Skin epidermis (tissue), 12 donors: ENCODE data around the gene GAMT.

Experiments
- H3K27ac ChIP-seq, 21 experiments: fragments of 200-600 bp; sonication (generic) in 11 of 21; one replicate each; pipeline ENCODE4 v1.5.0; 2020; ENCODE audit warnings: mild to moderate bottlenecking in 3 of 21, inconsistent platforms in 2 of 21, moderate library complexity in 2 of 21
- H3K4me3 ChIP-seq, 7 experiments: fragments of 200-600 bp; sonication (generic) in 2 of 7; one replicate each; pipeline ENCODE4 v1.5.0; 2020; ENCODE audit warnings: inconsistent platforms in 2 of 7, mild to moderate bottlenecking in 2 of 7, moderate library complexity in 1 of 7

The GAMT gene

DNA sequence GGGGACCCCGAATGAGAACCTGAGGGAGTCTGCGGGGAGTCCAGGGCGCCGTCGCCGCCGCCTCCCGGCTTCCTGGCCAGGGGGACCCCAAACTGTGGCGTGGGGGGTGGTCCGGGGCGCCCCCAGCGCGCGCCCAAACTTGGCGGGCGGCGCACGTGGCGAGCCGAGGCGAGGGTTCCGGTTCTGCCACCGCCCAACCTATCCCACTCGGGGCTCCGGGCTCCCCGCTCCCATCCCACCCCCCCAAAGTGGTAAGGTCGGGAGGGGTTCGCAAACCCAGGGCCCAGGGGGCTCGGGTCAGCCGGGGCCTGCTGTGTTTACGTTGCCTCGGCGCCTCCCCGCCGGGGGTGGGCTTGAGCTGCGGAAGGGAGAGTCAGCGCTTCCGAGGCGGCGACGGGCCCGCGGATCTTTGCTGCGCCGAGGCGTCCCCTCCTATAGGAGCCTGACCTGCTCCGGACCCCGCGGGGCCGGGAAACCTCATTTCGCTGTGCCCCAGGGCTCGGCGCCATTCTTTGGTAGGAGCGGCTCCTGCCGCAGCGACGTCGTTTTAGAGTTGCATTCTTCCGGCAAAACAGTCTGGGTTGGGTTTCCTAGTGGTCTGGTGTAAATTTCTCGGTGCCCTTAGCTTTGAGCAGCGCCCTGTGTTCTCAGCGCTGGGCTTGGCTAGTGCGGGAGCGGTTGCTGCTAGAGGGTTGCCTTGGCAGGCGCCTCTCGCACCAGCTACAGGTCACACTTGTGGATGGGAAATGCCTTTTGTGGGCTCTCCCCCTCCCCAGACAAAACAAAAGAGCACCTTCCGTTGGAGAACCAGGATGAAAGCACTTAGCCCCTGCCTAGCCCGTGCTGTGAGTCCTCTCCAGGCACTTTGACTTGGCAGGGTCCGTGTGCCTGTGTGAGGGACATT, 7.2 kb upstream of the GAMT start:
- Histone ChIP-seq H3K4me3 (peak overlapping the region; percentile 75 to 99 (median 97)), H3K27ac (peak overlapping the region; percentile 83 to 100 (median 98))

DNA sequence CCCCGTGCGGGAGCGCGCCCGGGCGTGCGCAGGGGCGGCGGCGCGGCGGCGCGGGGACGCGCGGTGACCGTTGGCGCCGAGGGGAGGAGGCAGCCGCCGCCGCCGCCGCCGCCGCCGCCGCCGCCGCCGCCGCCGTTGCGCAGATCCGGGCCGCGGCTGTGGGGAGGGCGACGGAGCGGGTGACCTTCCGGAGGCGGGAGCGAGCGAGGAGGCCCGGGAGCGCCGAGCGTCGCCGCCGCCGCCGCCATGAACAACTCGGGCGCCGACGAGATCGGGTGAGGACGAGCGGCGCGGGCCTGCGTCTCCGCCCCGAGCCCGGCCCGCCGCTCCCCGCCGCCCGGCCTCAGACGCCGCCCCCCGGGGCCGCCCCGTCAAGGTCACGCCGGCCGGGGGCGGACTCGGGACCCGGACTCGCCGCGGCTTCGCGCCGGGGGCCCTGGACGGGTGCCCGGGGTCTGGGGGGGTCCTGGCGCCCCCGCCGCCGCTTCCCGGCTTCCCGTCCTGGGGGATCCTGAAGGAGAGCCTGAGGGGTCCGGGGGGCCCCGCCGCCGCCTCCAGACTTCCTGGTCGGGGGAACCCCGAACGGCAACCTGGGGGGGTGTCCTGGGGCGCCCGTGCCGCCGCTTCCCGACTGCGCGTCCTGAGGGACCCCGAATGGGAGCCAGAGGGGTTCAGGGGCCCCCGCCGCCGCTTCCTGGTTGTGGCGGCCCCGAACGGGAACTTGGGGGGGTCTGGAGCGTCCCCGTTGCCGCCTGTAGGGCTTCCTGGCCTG, 6.4 kb upstream of the GAMT start, which contains the start of gene DAZAP1:
TSS of gene DAZAP1 (plus strand) at position 59 of the 772 bp plus-strand sequence. CDS start at position 247, 188 bp downstream.
- H3K4me3 ChIP-seq = peak within 1 kb of the TSS; percentile 75 to 99 (median 97)

DNA sequence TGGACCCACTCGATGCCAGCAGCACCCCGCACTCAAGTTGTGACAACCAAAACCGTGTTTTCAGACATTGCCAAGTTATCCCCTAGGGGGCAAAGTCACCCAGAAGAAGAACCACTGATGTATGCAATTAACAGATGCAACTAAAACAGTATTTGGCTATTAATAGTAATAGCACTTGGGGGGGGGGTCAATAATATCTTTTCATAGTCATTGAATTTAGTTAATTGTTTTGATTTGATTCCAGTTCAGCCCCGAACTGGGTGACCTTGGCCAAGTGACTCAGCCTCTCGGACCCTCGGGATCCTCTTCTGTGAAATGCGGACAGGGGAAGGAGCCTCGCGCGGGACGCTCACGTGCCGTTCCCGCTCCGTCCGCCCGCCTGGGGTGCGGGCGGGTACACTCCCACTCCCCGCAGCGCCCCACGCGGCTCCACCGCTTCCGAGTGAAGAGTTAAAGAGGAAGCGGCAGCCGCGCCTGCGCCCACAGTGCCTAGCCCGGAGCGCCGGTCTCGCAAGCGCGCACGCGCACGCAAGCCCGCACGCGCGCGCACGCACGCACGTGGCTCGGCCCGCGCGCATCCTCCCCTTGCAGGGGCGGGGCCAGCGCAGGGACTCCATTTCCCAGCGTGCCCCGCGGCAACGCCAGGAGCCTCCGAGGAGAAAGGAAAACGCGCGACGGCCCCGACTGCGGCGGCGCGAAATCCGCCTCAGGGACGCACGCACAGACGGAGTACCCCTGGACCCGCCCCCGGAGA, 5.6 kb upstream of the GAMT start:
- peak overlapping the region in 20 of 21 experiments; percentile 53 to 99 (median 76) for H3K27ac ChIP-seq
- H3K4me3 ChIP-seq = peak overlapping the region; percentile 27 to 97 (median 40)

More for the DNA sequence above, 6.4 kb upstream of the GAMT start, which contains the start of gene DAZAP1:
- peak within 1 kb of the TSS; percentile 83 to 100 (median 98) for H3K27ac ChIP-seq

DNA sequence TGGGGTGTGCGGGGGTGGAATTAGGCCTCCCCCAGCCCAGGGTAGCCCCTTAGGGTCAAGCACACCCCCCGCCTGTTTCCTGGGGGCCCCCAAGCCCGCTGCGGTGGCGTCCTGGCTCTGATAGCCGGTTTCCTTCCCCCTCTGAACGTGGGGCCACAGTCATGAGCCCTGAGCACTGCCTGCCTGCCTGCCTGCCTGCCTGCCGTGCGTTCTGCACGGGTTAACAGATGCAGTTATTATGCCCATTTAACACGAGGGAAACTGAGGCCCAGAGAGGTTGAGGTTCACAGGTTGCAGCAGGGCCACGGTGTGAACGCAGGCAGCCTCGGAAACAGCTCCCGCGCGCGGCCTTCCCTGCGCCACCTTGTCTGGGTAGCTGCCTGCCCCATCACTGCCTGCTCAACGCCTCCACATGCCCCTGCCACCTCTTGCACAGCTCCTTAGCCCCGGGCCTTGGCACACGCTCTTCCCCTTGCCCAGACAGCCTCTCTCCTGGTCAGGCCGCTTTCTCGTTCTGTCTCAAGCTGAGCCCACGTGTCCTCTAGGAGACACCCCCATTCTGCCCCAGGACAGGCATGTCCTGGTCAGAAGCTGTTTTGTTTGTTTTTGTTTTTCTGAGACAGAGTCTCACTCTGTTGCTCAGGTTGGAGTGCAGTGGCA, 1.2 kb upstream of the GAMT start:
- Histone ChIP-seq H3K27ac (peak overlapping the region in 3 of 21 experiments; percentile 20 to 29 (median 21)), H3K4me3 (no peak overlapping the region)

DNA sequence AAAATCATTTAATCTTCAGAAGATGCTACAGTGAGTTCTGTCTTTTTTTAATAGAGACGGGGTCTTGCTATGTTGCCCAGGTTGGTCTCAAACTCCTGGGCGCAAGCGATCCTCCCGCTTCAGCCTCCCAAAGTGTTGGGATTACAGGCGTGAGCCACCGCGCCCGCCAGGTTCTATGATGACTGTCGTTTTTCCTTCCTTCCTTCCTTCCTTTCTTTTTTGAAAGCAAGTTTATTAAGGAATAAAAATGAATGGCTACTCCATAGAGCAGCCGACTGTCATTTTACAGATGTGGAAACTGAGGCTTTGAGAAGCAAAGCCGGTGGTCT, 511 bp upstream of the GAMT start:
- peak overlapping the region in 6 of 21 experiments; percentile 12 to 80 (median 30) for H3K27ac ChIP-seq
- peak overlapping the region; percentile 37 to 62 (median 49) for H3K4me3 ChIP-seq

DNA sequence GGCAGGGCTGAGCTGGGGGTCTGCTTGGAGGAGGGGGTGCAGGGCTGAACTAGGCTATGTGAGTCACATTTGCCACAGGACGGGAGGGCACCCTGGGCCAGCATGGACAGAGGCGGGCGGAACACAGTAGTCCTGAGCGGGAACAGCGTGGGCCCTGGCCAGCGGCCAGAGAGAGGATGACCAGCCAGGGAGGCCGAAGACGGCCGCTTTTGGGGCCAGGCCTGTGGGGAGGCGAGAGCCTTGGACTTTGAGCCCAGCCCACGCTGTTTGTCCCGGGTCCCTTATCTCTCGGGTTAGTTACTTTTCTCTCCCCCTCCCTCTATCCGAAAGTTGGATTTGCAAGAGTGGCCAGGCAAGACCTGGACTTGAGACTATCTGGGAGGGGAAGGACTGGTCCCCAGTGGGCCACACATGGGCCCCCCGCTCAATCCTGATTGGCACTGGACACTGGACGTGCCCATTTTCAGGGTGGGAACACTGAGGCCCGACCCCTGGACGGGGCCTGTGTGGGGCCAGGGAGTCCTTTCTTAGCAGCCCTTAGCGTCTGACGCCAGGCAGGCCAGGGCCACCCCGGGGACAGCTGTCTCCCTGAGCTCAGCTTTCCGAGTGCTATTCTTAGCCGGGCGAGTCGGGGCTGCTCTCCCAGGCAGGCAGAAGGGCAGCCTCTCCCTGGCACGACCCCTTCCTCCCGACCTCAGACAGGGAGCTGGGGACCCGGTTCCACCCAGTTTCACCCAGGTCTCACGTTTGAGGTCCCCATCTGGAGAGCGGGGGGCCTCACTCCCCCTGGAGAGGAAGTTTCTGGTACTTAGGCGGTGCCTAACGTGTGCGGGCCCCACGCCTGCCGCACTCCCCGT, 833 bp downstream of the GAMT start:
- H3K4me3 ChIP-seq = peak overlapping the region; percentile 37 to 62 (median 49)
- peak overlapping the region in 11 of 21 experiments; percentile 12 to 82 (median 28) for H3K27ac ChIP-seq

DNA sequence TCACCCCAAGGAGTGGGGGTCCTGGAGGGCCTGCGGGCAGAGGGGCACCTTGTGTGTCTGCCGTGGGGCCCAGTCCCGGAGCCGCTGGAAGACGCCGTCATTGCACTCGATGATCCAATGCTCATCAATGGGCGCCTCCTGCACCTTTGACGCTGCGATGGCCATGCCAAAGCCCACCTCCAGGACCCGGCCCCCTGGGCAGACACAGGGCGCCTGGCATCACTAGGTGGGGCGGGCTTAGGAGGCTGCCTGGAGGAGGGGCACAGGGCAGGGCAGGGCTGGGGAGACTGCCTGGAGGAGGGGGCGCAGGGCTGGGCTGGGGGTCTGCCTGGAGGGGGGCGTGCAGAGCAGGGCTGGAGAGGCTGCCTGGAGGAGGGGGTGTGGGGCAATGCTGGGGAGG, 1.6 kb downstream of the GAMT start:
- Histone ChIP-seq H3K27ac (no peak overlapping the region), H3K4me3 (no peak overlapping the region)

DNA sequence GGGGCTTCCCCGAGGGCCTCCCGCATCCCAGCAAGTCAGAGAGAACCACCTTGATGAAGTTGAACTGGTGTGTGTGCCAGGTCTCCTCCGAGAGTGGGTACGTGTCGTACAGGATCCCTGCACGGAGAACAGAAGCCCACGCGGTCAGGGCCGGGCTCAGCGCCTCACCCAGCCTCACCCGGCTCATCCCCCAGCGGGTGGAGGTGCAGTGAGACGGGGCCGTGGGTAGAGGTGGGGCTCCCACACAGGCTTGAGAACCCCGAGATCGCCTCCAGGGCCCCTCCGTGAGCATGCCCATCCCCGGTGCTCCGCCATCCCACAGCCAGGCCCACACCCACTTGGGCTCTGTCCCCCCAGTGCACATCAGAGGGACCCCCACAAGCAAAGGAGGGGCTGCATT, 2.3 kb downstream of the GAMT start:
- H3K4me3 ChIP-seq = no peak overlapping the region
- no peak overlapping the region for H3K27ac ChIP-seq

DNA sequence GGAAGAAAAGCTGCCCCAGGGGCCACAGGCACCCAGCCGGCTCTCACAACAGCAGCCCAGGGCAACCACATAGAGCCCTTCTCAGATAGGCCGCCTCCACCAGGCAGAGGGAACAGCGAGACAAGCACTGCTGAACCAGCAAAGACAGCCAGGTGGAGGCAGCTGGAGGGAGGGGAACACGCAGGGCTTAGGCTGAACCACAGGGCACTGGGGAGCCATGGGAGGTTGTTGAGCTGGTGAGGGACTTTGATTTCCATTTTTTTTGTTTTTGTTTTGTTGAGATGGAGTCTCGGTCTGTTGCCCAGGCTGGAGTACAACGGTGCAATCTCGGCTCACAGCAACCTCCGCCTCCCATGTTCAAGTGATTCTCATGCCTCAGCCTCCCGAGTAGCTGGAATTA, 3.5 kb downstream of the GAMT start:
- H3K27ac ChIP-seq = no peak overlapping the region

DNA sequence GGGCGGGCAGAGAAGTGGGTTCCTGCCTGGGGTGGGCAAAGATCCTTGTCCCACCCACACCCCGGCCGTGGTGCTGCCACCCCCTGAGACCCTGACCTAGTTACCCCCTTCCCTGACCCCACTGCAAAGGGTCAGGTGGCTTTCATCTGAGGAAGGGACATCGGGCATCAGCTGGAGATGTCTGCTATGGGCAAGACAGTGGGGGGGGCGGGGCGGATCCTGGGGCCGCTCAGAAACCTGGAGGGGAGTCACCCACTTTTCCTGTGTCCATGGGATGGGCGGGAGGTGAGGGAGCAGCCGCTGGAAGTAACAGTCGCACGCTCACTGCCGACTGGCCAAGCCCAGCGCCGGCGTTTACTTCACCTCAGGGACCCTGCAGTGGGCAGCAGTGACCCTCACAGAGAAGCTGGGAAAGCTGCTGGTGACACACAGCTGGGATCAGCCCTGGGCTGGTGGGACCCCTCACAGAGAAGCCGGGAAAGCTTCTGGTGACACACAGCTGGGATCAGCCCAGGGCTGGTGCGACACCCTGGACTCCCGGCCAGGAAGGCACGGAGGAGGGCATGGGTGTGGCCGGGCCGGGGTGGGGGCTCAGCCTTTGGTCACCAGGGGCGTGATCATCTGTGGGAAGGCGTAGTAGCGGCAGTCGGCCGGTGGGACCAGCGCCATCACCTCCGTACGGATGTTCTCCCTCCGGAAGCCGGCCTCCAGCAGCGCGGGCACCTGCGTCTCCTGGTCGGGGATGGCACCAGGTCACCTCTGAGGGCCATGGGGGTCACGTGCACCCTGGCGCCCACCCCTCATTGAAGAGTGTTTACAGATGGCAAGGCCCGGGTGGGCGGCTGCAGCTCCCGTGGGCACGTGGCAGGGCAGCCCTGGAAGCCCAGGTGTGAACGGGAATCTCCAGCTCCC, 4.3 kb downstream of the GAMT start:
- Histone ChIP-seq H3K4me3 (no peak overlapping the region), H3K27ac (no peak overlapping the region)

More for the DNA sequence above, 3.5 kb downstream of the GAMT start:
- no peak overlapping the region for H3K4me3 ChIP-seq

DNA sequence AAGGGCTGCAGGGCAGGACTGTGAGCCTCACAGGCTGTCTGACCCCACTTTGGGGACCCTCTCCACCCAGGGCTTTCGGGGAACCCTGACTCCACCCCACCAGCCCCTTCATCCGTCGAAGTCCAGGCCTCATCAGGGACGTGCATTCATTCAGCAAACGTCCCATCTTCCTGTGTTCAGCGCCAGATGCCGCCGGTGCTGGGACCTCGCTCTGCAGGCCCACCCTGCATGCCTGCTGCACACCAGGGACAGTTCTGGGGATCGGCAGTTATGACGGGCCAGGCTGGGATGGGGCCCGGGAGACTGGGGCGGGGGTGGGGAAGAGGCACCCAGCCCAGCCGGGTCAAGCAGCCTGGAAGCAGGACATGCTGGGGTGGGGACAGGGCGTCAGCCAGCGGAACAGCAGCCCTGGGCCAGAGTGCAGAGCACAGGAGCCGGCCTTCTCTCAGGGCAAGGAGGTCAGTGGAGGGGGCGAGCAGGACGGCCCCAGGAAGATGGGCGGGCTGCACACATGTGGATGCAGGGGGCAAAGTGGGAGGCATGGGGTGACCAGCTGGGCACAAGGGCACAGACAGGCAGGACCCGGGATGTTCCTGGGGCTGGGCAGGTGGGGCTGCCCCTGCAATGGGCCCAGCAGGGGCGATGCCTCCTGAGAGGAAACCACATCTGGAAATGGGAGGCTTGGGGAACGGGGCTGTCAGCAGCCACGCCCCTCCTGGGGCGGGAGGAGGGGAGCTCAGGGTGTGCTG, 5.1 kb downstream of the GAMT start:
- H3K27ac ChIP-seq = no peak overlapping the region
- no peak overlapping the region for H3K4me3 ChIP-seq

DNA sequence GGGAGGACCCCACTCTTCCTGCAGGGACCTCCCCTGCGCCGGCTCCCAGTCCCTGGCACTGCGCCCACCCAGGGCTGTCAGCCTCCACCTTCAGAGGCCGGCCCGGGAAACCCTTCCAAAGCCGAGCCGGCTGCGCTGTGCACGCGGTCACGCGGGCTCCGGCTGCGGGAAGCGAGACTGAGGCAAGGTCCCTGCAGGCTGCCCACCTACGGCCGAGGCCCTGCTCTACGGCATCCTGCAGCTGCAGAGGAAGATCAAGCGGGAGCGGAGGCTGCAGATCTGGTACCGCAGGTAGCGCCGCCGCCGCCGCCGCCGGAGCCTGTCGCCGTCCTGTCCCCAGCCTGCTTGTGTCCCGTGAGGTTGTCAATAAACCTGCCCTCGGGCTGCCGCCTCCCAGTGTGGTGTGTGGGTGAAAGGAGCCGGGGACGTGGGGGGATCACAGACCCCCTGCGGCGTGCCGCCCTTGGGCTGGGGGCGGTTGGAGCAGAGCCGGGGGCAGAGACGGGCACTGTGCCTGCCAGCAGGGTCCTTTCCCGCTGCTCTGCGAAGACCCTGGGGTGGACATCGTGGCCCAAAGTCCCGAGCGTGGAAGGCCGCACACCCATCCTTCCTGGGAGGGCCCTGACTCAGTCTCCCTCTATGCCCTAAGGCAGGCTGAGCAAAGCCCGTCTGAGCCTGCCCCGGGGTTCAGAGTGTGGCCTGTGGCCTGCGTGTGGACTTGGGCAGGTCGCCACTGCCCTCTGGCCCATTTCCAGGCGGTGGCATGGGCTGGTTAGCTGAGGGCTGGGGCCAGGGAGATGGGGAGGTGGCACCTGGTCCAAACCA, 5.9 kb downstream of the GAMT start:
- H3K4me3 ChIP-seq = no peak overlapping the region
- no peak overlapping the region for H3K27ac ChIP-seq

DNA sequence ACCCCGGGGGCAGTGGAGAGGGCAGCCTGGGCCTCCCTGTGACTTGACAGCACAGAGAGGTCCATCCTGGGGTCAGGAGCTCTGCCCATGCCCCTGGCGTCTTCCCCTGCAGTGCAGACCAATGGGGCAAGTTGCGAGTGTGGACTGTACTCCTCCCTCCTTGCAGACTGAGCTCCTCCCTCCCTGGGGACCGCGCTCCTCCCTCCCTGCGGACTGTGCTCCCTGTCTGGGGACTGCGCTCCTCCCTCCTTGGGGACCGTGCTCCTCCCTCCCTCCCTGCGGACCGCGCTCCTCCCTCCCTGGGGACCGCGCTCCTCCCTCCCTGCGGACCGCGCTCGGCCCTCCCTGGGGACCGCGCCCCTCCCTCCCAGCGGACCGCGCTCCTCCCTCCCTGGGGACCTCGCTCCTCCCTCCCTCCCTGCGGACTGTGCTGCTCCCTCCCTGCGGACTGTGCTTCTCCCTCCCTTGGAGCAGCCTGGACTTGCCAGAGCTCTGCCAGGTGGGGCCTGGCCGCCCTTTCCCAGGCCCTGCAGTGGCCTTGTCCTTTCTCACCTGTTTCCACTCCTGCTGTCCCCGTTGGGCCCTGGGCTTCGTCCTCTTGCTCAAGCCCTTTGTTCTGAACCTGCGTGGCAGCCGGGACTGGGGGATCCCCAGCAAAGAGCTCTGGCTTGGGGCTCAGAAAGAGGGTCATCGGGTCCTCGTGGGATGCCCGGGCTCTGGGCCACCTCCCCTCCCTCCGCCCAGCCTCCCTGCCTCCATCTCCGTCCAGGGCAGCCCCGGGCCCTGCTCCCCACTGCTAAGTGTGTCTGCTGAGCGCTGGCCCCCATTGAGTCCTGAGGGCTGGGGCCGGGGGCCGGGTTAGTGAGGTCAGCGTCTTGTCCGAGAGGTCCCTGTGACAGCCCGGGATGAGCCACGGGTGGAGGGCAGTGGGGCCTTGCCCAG, 6.8 kb downstream of the GAMT start:
- no peak overlapping the region for H3K27ac ChIP-seq
- H3K4me3 ChIP-seq = no peak overlapping the region

DNA sequence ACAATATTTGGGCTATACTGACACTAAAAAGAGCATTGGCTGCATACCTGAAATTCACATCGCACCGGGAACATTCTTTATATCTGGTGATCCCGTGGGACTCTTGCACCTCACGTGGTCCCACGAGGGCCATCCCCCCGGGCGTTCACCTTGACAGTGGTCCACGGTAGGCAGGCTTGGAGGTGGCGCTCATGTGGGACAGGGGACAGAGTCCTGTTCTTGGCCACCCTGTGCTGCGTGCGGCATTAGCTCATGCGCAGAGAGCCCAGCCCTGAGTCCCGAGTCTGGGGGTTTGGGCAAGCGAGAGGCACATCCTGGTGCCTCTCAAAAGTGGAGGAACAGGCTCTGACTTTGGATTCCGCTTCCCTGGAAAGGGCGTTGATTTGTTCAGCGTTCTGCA, 7.5 kb downstream of the GAMT start:
- H3K27ac ChIP-seq = no peak overlapping the region
- no peak overlapping the region for H3K4me3 ChIP-seq
